HG02870 (cell line): ENCODE measurements around the gene SORBS2.

Experiments used
- ATAC-seq: cut with Tn5 transposase; IDR thresholded peaks from one replicate; pipeline ENCODE4 v1.9.1; 2021; ENCODE audit warnings: mild to moderate bottlenecking, moderate library complexity; ENCODE audit not compliant: unreplicated experiment

Gene SORBS2

DNA sequence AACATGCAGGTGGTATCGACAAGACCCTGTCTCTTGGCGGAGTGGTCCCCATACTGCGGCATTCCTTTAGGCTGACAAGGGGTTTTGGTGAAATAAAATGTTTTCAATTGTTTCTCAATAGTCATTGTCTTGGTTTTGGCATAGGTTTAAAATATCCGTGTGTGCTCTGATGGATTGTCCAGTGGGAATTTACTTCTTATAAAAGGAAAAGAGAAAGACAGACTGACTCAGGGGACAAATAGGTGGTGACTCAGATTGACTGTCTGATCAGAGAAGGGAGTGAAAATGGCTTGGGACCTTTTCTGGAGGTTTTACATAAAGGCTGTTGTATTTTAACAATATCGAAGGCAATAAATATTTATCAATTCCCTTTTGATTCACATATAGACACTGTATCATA is 129.8 kb downstream of the SORBS2 start:
- no peak for ATAC-seq

DNA sequence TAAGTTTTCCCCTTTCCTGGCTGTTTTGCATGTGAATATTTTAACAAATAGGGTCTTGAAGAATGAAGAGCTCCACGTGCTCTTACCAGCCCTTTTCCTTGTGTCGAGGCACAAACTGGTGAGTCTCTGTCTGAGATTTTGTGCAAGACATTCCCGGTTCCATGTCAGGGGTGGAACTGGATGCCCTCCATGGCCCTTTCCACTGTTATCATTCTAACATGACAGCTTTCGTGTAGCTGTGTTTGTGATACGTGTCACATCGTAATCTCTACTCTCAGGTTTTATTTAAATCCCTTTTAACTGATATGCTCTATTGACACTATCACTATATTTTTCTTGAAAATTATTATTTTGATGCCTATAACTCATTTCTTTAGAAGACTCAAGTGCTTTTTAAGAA is 130.4 kb downstream of the SORBS2 start:
- no peak for ATAC-seq

DNA sequence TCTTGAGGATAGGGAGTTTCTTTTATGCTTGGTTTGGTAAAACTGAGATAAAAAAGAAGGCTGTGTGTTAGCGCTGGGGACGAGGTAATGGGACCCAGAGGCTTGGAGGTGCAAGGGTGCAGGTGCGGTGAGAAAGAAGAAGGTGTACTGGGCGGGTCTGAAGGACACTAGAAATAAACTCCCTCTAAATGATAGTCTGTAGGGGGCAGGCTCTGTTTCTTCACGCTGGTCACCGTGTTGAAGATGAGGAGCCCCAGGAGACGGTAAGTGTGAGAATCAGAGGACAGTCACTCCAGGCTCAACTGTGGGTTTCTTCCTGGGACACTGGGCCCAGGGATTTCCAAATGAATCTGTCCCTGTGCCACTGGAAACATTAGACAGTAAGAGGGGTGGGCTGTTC is 131.4 kb downstream of the SORBS2 start:
- no peak for ATAC-seq

DNA sequence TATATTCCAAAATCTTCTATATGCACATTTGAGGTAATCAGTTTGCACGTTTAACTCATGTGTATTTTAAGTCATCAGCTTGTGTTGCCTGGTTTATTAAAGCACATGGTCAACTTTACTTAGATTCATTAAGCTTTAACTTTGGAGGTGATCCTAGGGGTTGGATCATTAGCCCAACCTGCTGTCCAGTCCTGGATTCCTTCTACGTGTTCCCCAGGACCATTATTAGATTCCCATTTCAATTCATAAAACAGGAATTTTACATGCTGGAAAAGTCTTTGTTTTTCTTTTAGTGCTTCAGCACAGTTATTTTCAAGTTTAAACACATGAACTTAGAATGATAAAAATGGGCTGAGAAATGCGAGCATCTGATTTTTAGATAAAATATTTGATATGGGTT is 132.5 kb downstream of the SORBS2 start:
- ATAC-seq: no peak

DNA sequence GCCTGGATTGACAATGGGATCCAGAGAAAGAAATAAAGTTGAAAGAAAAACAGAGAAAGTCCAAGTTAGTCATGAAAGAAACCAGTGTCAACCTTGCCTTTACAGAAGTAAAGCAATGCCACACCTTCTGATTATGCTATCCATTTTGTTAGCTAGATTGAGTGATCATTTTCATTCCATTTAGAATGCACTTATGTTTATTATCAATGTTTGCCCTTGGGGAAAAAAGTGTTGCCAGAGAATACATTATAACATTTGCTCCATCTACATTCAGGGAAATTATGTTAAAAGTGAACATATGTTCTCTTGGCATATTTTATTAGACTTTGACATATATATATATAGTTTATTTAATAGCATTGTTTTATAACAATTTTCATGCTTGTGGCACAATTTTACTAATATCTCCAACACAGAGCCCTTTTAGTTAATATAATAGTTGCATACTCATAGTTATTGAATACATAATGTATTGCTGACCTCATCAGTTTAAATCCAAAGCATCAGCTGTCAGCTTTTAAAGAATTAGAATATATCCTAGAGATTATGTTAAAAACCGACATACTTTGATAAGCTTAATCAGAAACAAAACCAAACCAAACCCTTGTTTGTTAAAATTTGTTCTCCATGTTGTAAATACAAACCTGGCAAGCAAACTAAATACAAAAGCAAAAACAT is 134.2 kb downstream of the SORBS2 start:
- ATAC-seq: no peak

DNA sequence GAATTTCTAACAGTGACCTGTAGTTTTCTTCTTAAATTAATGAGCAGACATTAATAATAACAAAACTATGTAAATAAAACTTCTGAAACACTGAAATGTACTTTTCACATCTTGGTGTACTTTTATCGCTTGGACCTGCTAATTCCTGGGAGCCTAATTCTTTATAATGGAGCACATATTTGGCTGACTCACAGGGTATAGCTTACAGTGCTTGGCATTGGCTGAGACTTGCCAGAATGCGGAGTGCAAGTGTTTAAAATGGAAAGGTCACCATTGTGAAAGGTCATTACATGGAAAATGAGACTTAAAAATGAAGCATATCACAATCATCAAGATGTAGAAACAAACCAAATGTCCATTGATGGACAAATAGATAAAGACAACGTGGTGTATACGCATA is 139.4 kb downstream of the SORBS2 start:
- no peak for ATAC-seq

DNA sequence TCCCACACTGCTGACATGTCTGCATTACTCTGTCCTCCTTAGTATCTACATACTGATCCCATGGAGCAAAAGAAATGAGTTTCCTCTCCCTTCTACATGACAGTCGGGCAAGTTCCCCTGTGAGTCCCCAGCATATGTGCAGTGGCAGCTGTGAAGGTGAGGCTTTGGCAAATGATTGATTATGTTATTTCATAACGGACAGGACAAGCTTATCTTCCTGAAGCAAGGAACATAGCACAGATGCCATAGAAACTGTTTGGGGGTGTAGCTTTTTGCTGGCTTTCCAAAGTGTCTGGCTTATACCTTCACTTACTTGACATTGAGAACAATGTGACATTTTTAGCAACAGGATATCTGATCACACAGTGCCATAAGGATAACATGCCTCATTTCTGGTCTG is 139.8 kb downstream of the SORBS2 start:
- no peak for ATAC-seq

DNA sequence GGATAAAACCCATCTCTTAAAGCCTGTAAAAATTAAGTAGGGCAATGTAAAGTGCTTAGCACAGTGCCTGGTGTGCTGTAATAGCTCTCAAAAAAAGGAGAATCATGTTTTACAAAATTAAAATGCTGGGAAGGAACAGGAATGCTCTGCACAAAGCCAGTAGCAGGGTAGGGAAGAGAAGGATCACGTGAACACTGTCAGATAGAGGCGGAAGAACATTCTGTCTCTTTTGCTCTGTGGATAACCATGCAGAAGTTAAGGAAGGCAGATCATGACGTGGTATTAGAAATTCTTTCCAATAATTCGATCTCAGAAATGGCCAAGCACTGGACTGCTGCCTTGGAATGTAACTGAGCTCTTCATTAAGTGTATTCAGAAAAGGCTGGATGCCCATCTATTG is 140.5 kb downstream of the SORBS2 start:
- no peak for ATAC-seq

DNA sequence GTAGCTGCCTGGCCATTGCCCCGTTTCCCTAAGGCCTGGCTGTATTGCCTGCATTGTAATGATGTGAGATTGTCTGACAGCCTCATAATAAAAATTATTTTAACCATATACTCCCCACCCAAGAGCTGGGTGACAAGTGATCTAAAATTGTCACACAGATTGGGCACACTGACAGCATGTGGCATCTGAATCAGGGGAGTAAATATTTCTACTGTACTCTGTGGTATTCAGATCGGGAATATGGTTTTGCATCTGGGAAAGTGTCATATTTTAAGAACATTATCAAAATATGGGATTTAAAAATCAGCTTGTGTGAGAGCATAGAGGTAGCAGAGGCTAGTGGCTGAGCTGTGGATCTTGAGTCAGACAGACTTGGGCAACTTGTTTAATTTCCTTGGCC is 140.9 kb downstream of the SORBS2 start:
- ATAC-seq: no peak

DNA sequence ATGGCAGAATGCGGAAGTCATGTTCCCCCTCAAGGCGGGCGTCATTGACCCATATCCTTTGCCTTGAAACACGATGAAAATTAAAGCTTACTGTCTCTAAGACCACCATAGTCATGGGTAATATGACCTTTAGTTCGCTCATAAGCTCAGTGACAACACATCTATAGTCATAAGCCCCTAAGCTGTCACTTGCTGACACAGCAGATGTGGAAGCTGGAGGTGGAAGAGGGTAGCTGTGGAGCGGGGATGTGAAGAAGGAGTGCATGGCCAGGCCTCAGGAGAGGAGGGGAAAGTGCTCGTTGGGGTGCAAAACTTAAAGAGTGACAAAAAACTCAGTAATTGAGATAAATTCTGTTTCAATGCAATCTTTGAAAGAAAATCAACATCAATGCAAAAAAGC is 142.7 kb downstream of the SORBS2 start:
- ATAC-seq: no peak

DNA sequence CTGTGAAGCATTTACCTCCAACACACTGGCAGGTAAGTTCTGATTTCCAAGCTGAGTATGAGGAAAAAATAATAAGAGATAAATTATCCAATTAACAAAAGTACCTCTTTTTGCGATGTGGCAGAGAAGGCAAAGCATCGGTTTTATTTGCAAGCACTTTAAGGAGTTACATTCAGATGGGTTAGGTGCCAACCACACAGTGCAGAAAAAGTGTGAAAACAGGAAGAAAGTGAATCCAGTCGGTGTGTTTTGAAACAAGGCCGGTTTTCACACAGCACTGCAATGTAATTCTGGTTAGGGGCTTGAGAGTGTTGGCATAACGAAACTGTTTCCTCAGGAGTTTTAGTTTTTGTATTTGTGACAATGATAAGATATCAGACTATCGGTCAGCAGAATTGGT is 145.8 kb downstream of the SORBS2 start:
- no peak for ATAC-seq

DNA sequence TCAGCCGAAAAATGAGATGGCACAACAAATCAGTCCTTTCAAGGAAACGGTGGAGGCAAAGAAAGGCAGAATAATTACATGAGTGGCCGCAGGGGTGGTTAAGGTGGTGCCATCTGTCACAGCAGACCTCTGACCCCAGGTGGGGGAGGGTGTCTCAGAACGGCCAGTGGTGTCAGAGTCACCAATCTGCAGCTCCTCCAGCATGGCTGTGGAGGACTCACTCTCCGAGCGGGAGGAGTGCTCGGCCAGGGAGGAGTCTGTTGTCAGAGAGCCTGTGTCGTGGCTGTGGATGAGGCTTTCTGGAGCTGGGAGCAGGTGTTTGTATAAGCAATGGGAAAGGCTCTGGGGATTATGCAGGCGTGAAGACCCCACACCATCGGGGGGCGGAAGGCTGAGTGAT is 146.3 kb downstream of the SORBS2 start:
- ATAC-seq: no peak

DNA sequence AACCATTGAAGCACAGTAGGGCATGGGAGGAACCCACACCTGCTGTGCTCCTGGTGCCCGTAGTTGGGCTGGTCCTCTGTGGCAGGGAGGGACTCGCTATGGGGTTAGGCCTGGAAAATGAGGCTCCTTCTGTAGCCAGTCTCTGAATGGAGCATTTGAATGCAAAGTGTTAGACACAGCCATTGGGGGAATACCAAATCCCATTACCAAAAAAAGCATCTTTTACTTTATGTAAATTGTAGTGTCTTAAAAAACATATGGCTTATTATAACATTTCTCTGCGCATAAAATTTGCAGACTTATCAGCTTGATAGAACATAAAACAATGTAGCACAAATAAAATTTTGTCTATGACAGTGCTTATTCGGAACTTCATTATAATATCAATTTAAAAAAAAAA is 147.5 kb downstream of the SORBS2 start:
- no peak for ATAC-seq

DNA sequence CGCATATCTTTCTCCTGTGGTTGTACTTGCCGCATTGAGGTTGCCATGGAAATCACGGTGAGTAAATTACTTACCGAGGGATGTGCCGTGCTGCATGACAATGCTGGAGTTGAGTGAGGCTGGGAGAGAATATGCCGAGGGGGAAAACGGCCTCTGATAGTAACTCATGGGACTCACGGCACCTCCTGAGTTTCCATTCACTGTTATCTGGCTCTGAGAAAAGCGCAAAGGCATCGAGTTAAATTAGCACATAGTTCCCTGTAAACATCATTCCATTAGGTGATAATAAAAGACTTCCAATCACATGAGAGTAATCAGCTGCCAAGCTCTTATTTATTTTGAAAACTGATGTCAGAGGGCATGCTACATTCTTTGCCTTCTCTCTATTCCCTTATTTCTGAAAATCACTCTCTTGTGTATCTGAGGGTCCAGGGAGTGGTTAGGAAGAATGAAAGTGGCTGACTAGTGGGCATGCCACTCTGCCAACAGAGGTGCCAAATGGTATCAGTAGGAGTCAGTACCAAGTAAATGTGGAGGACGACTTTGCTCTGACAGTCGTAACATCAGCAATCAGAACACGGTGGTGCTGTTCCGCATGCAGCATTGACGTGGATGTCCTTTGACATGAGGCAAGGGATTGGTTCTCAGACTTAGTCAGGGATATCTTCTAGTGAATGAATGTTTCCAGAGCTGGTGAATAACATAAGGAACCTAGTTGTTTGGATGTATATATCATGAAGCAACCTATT is 149.8 kb downstream of the SORBS2 start:
- ATAC-seq: no peak

DNA sequence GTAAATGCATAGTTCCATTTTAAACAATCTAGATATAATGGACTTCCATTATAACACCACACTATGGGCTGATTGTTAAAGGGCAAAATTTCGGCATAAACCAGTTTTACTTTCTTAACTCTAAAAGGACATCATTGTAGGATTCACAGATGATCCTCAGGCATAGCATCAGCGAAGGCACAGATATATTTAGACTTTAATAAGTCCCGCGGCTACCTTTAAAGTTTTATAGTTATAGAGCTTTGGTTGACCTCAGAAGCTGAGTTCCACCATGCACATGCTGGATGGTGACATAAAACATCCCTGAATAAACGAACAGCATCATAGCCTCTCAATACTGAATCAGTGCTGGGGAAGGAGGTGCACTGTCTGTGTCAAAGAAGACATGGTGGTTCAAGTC is 151.7 kb downstream of the SORBS2 start:
- ATAC-seq: no peak

DNA sequence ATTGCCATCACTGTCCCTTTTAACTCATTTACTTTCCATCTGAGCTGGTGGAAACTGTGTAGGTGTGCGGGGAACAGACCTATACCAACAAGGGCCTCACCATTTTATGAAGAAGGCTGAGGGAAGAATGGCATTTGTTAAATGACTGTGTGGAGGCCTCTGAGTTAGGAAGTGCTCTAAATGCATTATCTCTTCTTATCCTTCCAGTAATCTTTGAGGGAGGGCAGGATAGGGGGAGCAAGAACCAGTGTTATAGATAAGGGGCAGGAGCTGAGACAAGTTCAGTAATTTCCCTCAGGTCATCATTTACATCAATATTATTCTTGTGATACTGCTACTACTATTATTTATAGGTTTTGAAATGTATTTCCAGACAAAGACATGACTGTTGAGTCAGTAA is 154.3 kb downstream of the SORBS2 start:
- no peak for ATAC-seq

DNA sequence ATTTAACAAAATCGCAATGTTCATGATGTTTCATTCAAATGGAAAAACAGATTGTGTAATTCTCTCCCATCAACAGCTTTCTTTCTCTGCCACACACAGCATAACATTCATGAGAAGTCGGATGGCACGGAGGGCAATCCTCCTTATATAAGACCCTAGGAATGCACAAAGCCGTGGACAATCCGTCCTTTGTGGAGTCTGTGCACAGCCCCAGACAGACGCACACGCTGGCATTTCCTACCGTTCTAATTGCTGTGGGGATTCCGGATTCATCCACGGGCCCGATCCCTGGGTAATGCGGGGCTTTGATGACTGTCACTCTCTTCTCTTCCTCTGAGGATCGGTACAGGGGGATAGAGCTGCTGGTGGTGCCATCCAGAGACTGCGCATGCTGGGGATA is 154.8 kb downstream of the SORBS2 start:
- ATAC-seq: no peak

DNA sequence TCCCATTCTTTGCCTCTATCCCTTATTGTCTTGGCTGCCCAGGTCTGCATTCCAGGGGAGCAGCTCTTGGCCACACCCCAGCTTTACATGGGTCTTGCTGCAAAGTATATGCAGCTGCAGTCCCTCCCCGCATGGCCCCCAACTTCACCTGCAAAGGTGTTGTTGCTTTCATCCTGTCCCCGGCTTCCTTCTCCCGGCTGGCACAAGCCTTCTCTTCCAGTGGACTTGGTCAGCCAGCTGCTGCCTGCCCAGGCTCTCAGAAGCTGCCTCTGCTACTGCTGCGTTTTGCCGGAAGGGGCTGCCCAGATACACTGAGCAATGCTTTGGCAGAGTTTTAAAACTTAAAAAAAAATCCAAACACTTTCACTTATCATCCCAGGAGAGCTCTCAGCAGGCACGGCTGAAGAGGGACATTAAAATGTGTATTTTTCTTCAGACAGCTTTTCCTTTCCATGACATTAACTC is 155.5 kb downstream of the SORBS2 start:
- no peak for ATAC-seq

DNA sequence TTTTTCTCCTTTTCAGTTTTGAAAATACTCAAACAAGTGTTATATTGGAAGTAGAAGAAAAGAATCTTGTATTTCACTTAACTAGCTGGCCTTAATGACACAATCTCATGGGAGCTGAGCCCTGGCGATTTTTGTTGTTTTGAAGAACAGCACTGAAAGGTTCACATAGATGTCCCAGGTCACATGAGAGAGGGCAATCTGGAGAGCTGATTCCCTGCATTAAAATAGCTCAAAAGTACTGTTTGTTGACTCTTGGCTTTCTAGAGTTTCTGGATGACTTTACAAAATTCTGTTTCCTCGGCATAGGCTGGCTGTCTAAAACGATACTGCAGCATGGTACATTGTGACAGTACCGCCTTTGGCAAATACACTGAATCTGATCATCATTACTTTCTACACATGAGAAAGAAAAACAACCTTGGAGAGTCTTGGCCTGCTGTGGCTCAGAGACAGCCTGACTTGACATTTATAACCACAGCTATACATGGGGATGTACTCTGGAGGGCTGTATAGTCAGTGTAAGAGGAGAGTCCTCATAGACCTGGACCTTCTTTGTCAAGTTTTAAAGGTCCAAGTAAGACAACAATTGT is 156.9 kb downstream of the SORBS2 start:
- ATAC-seq: no peak

DNA sequence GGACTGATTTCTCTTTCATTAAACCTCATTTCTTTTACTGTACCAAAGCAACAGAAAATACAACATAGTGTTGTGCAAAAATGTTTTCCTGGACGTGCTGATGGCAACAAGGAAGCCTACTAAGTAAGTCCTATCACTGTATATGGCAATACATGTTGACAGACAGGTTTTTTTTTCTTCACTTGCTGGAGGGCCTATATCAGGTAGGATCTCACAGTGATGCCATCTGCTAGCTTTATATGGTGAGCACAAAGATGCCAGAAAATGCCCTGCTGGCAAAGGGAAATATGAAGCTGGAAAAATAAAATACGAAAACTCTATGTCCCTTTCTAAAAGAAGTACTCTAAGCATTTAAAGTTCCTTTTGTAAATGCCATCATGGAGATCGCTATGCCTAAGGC is 157.7 kb downstream of the SORBS2 start:
- ATAC-seq: no peak

DNA sequence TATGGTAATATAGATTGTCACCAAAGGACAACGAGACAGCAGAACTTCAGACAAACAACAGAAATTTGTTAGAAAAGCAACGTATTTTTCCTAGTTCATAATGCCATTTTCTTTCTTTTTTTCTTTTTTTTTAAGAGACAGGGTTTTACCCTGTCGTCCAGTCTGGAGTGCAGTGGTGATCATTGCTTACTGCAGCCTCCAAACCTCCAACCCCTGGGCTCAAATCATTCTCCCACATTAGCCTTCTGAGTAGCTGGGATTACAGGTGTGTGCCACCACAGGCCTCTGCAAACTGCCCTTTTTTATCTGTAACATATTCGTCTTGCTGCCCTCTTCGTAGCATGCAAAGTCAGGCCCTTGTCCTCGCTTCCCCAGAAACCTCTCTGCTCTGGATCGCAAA is 160.1 kb downstream of the SORBS2 start:
- no peak for ATAC-seq

DNA sequence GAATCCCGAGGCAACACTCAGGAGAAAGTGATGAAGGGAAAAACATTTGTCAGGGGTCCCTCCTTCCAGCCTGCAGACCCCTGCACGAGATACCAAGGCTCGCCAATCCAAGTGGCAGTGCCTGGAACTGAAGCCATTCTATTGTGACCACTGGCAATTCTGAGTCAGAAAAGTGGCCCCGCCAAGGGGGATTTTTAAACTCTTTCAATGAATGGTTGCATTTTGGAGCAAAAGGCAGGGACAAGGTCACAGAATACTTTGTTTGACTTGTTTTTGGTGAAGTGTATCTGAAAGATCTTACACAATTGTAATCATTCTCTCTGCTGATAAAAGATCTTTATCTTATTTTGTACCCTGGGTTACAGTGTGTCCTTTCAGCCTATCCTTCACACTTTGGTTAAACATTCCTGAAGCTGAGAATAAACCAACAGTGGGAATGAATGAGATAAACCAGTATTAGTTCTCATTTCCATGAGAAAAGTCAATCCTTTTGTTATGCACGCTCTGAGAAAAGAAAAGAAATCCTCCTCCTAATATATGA is 160.8 kb downstream of the SORBS2 start:
- ATAC-seq: no peak
